Hepatocyte (in vitro differentiated cells): Measurements from ENCODE around the gene NXN. TPM values are rescaled to one million over a fixed set of nuclear protein-coding genes. Genes with fewer than 3 reads are reported as not detected.

Experiments
- DNase-seq: peaks from one replicate; pipeline ENCODE4 v3.0.0-alpha.2; 2016; ENCODE audit warnings: low spot score
- H2AFZ ChIP-seq: fragments of 200-600 bp; sonication (generic); 2 replicates; pipeline ENCODE4 v1.6.0; 2016; ENCODE audit warnings: antibody characterized with exemption, mild to moderate bottlenecking
- H3K27ac ChIP-seq: fragments of 200-600 bp; sonication (generic); 2 replicates; pipeline ENCODE4 v1.5.1; 2016; ENCODE audit warnings: mild to moderate bottlenecking
- H3K27me3 ChIP-seq: fragments of 200-600 bp; sonication (generic); 2 replicates; pipeline ENCODE4 v1.6.1; 2016
- H3K36me3 ChIP-seq: fragments of 200-600 bp; sonication (generic); replicated peaks from 2 replicates; pipeline ENCODE4 v1.5.1; 2016; ENCODE audit warnings: low read depth; ENCODE audit not compliant: insufficient read depth
- H3K4me1 ChIP-seq: fragments of 200-600 bp; sonication (generic); 2 replicates; pipeline ENCODE4 v1.5.1; 2016; ENCODE audit warnings: mild to moderate bottlenecking, moderate library complexity; ENCODE audit not compliant: insufficient read depth
- H3K4me2 ChIP-seq: fragments of 200-600 bp; sonication (generic); 2 replicates; pipeline ENCODE4 v1.6.0; 2016
- H3K4me3 ChIP-seq: fragments of 200-600 bp; sonication (generic); 2 replicates; pipeline ENCODE4 v1.5.1; 2016; ENCODE audit warnings: mild to moderate bottlenecking
- H3K79me2 ChIP-seq: fragments of 200-600 bp; sonication (generic); 2 replicates; pipeline ENCODE4 v1.6.0; 2017; ENCODE audit warnings: mild to moderate bottlenecking
- H3K9me2 ChIP-seq: fragments of 200-600 bp; sonication (generic); replicated peaks from 2 replicates; pipeline ENCODE4 v1.6.0; 2017; ENCODE audit warnings: mild to moderate bottlenecking; ENCODE audit not compliant: insufficient read depth
- H3K9me3 ChIP-seq: fragments of 200-600 bp; sonication (generic); 2 replicates; pipeline ENCODE4 v1.5.1; 2016; ENCODE audit warnings: low read depth, mild to moderate bottlenecking
- H4K20me1 ChIP-seq: fragments of 200-600 bp; sonication (generic); 2 replicates; pipeline ENCODE4 v1.6.0; 2016; ENCODE audit warnings: mild to moderate bottlenecking; ENCODE audit not compliant: insufficient read depth, poor library complexity, severe bottlenecking
- EZH2 ChIP-seq: fragments of 200-600 bp; sonication (generic); IDR thresholded peaks from 2 replicates; pipeline ENCODE4 v1.6.1; 2016; ENCODE audit warnings: antibody characterized with exemption, mild to moderate bottlenecking, borderline replicate concordance
- EZH2phosphoT487 ChIP-seq: fragments of 200-600 bp; sonication (generic); IDR thresholded peaks from one replicate; pipeline ENCODE4 v1.6.1; 2018; ENCODE audit warnings: antibody characterized with exemption, mild to moderate bottlenecking, low read depth, moderate library complexity; ENCODE audit not compliant: unreplicated experiment, severe bottlenecking
- WGBS: methylation state at CpG from one replicate; pipeline ENCODE4 v1.1.6; 2016; ENCODE audit warnings: low lambda C conversion rate; ENCODE audit errors: missing lambda C conversion rate; 5-methylcytosine and 5-hydroxymethylcytosine counted together
- polyA plus RNA-seq: library from polyadenylated mRNA; unstranded; fragments of >200 nt; fragmentation: Nextera tagmentation; extraction: Ambion mirVana; gene quantifications from 2 replicates; pipeline ENCODE4 v1.2.1, GENCODE V29; 2016
- total RNA-seq: library from RNA; depleted of rRNA; stranded (reverse); fragments of >200 nt; gene quantifications from 2 replicates; pipeline ENCODE4 v1.2.3, GENCODE V29; 2014
- TF ChIP-seq, protein P1 (sequence below): fragments of 200-600 bp; sonication (generic); IDR thresholded peaks from 2 replicates; pipeline ENCODE4 v1.5.1; 2016; ENCODE audit warnings: antibody characterized with exemption, mild to moderate bottlenecking; ENCODE audit not compliant: poor library complexity

NXN gene
- total and polyA plus RNA-seq, 2 experiments from 2014 or later: 55.0 to 74.1 TPM

DNA sequence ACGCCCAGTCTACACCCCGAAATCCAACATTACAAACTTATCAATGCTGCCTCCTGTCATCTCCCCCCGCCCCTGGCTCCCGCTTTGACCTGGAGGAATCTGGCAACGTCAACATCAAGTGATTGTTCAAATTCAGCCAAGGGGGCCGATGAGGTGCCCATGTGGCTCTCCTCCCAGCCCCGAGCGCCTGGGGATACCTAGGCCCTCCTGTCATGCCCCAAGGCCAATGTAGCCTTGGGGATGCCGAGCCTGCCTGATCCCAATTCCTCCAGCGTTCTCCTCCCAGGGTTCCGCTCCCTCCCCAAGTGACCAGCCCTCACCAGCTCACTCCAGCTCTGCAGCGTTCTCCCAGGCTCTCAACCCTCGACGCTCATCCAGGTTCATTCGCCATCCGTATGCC lies 59.4 kb downstream of the NXN start:
- no peak overlapping the region for H3K4me3 ChIP-seq
- no peak for DNase-seq
- no peak overlapping the region for H2AFZ ChIP-seq
- H3K4me1 ChIP-seq: peaks cover 13% of the 10 kb centered on the region
- 88% methylated on average over 16 of the region's 16 CpGs for WGBS
- no peaks in the 10 kb centered on the region for H3K9me3 ChIP-seq
- H3K27me3 ChIP-seq: no peaks in the 10 kb centered on the region
- no peak overlapping the region for H3K27ac ChIP-seq
- no peak overlapping the region for H3K4me2 ChIP-seq
- H3K79me2 ChIP-seq: peaks cover 81% of the 10 kb centered on the region
- no peaks in the 10 kb centered on the region for H3K36me3 ChIP-seq
- H4K20me1 ChIP-seq: no peaks in the 10 kb centered on the region
- TF ChIP-seq EZH2phosphoT487 (no peak), EZH2 (no peak)
- TF ChIP-seq, protein P1, sequence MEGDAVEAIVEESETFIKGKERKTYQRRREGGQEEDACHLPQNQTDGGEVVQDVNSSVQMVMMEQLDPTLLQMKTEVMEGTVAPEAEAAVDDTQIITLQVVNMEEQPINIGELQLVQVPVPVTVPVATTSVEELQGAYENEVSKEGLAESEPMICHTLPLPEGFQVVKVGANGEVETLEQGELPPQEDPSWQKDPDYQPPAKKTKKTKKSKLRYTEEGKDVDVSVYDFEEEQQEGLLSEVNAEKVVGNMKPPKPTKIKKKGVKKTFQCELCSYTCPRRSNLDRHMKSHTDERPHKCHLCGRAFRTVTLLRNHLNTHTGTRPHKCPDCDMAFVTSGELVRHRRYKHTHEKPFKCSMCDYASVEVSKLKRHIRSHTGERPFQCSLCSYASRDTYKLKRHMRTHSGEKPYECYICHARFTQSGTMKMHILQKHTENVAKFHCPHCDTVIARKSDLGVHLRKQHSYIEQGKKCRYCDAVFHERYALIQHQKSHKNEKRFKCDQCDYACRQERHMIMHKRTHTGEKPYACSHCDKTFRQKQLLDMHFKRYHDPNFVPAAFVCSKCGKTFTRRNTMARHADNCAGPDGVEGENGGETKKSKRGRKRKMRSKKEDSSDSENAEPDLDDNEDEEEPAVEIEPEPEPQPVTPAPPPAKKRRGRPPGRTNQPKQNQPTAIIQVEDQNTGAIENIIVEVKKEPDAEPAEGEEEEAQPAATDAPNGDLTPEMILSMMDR: no peak
- no peaks in the 10 kb centered on the region for H3K9me2 ChIP-seq

GRCh38 chr17:917941-918740 lies 61.4 kb downstream of the NXN start:
- DNase-seq: peak; percentile 56
- TF ChIP-seq, protein P1: no peak
- TF ChIP-seq EZH2phosphoT487 (no peak), EZH2 (no peak)
- Histone ChIP-seq H3K4me3 (no peak overlapping the region), H2AFZ (no peak overlapping the region), H4K20me1 (no peaks in the 10 kb centered on the region), H3K4me1 (peaks cover 14% of the 10 kb centered on the region), H3K27ac (peak overlapping the region; percentile 96), H3K9me2 (no peaks in the 10 kb centered on the region), H3K4me2 (peak overlapping the region; percentile 31), H3K9me3 (no peaks in the 10 kb centered on the region), H3K27me3 (no peaks in the 10 kb centered on the region), H3K79me2 (peaks cover 79% of the 10 kb centered on the region), H3K36me3 (no peaks in the 10 kb centered on the region)
- WGBS: 66% methylated on average over 30 of the region's 30 CpGs

DNA sequence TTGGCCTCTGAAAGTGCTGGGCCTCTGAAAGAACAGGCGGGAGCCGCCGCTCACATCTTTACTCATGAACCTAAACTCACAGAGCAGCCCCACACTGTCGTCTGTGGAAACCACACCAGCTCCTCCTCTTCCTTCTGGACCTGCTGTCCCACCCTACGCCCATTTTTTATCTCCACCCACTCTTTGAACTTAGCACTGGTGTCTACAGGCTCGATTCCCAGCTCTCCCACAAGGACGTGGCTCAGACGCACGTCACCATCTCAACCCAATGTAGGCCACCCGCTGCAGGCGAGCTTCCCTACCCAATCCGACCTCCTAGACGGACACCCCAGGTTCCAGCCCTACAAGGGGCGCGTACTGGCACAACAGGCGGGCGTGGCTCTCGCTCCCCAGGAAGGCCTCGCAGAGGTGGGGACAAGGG lies 62.2 kb downstream of the NXN start:
- DNase-seq: no peak
- Histone ChIP-seq H3K4me2 (peak overlapping the region; percentile 44), H3K27ac (peak overlapping the region; percentile 96), H3K4me1 (peaks cover 20% of the 10 kb centered on the region), H3K9me3 (no peaks in the 10 kb centered on the region), H2AFZ (no peak overlapping the region), H3K9me2 (no peaks in the 10 kb centered on the region), H3K4me3 (no peak overlapping the region), H3K79me2 (peaks cover 79% of the 10 kb centered on the region), H3K27me3 (no peaks in the 10 kb centered on the region), H4K20me1 (no peaks in the 10 kb centered on the region), H3K36me3 (no peaks in the 10 kb centered on the region)
- WGBS: 77% methylated on average over 19 of the region's 19 CpGs
- no peak for TF ChIP-seq EZH2phosphoT487
- TF ChIP-seq, protein P1: no peak
- TF ChIP-seq EZH2: no peak
